Stimulated activated CD8-positive, alpha-beta memory T cell treated with anti-CD3 and anti-CD28 coated beads, Interleukin-4, amount 100 ng/mL, for 1 hour (primary cell): Measurements from ENCODE around the gene PLK3.
A peak's percentile ranks its signal among the peaks of the same experiment; 100 is the strongest.
"Not testable (repeated sequence)": the region's sequence is repeated elsewhere in the genome, so short reads cannot be mapped to it uniquely, and the experiment has no call there.

Source experiments
- DNase-seq, 2 donors: peaks; one replicate each; pipeline ENCODE4 v3.0.0-alpha.2; 2020; ENCODE audit warnings: low read depth in 2 of 2, low spot score in 1 of 2

PLK3 gene

DNA sequence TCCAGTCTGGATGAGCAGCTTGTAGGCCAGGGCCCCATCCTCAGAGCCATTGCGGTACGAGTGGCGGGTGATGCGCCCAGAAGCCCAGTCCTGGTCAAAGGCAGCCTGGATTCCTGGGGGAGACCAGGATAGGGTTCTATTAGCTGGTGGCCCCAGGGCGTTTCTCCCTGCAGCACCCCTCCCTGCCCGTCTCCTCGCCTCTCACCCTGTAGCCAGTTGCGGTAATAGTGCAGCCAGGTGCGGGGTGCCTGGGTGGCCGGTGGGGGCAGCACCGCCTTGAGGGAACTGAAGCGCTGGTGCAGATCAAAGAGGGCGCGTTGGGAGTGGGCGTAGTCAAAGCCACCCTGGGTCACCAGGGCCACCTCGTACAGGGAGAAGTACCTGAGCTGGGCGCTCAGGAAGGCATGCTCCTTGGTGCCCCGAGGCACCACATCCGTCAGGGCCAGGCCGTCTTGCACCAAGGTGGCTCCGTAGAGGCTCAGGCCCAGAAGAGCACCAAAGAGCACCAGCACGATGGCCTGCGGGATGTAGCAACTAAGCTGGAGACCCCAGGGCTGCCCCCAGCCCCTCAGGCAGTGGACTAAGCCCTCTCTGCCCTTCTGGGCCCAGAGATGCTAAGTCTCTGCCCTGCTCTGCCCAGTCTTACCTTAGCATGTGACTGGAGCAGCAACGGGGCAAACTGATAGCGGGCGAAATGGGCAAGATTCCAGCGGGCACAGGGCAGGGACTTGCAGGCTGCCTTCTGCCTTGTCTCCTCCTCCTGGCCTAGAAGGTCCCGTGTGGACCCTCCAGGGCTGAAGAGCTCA lies 27.2 kb downstream of the PLK3 start:
- no peak for DNase-seq

DNA sequence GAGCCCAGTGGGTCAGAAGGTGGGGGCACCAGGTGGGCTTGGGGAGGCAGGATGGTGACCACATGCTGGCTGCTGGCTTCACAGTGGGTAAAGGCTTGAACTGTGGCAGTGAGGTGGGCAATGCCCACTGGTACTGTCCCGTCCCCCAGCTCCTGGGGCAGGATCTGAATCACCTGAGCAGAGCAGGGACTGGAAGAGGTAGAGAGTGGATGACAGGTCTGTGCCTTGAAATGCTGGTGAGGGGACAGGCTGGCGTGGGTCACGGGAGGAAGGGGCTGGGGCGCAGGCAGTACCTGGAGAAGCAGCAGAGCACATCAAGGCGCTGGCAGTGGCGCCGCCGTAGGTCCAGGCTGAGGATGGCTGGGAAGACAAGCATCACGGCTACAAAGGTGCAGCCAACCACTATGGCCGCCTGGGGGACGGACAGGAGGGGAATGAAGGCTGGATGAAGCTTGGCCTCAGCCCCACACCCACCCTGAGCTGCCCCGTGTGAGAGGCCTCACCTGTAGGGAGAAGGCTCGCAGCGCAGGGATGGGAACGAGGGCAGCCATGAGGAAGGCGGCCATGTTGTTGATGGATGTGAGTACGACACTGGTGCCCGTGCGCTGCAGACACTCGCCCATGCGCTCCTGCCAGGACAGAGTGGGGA lies 27.9 kb downstream of the PLK3 start:
- no peak for DNase-seq

GRCh38 chr1:44828841-44829440 lies 28.8 kb downstream of the PLK3 start:
- DNase-seq, result no peak

GRCh38 chr1:44829506-44830384 lies 29.6 kb downstream of the PLK3 start:
- DNase-seq, result no peak

GRCh38 chr1:44830900-44831304 lies 30.7 kb downstream of the PLK3 start:
- no peak for DNase-seq

- no peak for DNase-seq
These were observed 31.3 kb downstream of the PLK3 start for GRCh38 chr1:44831516-44831915.

GRCh38 chr1:44832056-44832705 lies 32.0 kb downstream of the PLK3 start:
- no peak for DNase-seq

DNA sequence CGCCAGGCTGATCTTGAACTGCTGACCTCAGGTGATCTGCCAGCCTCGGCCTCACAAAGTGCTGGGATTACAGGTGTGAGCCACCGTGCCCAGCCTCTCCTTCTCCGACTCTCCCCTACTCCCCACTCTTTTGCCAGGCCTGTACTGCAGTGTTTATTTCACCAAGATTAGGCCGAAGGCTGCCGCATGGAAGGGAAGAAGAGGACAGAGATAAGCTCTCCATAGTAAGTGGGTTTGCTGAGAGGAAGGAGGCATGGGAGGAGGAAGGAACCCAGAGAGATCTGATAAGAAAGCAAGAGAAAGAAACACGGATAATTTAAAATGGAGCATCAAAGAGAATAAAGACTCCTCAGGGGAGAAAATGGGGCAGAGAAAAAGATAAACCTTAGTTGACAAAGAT lies 34.2 kb downstream of the PLK3 start:
- DNase-seq, result no peak

GRCh38 chr1:44835738-44836675 lies 35.8 kb downstream of the PLK3 start:
- DNase-seq, result peak; percentile 71 to 77

GRCh38 chr1:44838294-44838693 lies 38.1 kb downstream of the PLK3 start:
- not testable (repeated sequence) for DNase-seq

DNA sequence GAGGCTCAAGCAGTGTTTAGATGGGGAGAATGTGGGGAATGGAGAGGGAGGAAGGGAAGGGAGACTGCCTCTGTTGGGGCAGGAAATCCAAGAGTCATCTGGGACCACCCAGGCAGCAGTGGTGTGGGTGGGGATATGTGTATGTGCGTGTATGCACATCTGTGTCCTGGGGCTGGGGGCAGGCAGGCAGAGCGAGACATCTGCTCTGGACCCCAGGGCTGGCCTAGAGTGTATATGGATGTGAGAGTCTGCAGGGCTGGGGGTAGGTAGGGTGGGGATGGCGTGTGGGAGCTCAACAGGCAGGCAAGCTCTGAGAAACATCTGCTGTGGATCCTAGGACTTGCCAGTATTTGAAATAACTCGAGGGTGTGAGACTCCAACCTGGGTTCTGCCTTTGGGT lies 39.4 kb downstream of the PLK3 start:
- DNase-seq, result no peak

DNA sequence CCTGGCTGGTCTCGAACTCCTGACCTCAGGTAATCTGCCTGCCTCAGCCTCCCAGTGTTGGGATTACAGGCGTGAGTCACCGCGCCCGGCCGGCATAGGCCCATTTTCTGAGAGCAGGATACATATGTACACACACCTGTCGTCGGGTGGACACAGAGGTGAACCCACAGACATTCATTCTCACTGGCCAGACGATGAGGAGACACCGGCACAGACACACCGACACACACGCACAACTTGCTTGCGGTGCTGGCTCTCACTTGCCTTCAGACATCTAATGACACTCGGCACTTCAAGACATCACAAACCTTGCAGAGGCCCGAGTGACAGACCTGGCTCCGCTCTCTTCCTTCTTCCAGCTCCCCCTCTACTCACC lies 42.3 kb downstream of the PLK3 start:
- no peak for DNase-seq

DNA sequence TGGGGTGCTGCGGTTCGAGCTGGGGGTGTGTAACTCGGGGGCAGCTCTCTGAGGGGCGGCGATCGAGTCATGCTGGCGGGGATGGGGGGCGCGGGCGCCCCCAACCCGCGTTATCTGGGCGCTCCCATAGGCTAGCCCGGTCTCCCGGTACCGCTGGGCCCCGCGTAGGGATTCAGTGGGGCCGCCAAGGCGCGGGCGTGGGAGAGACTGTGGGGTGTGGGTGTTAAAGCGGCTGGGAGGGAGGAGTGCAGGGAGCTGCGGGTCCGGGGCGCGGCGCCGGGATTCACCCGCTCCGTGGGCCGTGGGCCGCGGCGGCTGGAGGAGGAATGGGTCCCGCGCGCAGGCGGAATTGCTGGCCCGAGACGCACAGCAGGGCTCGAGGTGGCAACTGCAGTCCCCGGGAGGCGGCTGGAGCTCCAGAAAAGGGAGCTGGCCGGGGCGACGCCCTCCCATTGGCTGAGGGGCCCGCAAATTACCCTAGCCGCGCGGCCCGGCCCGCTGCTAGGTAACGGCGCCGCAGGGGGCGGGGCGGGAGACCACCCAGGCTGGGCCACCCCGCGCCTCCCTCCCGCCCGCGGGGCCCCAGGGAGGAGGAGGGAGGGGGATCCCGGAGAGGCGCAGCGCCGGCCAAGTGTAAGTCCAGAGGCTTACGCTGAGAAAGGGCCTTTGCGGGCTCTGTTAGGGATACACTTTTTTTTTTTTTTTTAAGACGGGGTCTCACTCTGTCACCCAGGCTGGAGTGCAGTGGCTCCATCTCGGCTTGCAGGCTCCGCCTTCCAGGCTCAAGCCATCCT lies 42.9 kb downstream of the PLK3 start, which contains the start of gene PTCH2:
Gene PTCH2 (minus strand): TSS at position 392 of the 794 bp plus-strand sequence. CDS start 321 bp downstream, at position 71.
- DNase-seq, result peak in 1 of 2 donors; percentile 6

DNA sequence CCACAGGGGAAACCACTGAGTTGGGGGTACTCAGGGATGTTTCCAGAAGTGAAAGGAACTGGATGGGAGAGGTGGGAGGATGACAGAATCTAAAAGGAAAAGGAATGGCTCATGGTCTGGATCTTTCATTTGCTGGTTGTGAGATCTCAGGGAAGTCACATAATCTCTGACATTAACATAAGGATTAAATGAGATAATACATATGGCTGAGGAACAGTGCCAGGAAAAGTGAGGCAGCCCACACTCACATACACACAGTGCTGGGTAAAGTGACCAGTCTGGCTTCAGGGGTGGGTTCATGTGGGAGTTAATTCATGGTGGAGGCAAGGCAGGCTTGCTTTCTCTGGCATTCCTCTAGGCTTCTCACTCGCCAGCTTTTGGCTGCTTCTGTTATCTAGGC lies 46.8 kb downstream of the PLK3 start:
- DNase-seq, result no peak

- no peak for DNase-seq
These were observed 47.7 kb downstream of the PLK3 start for GRCh38 chr1:44847845-44848244.

GRCh38 chr1:44848456-44849181 lies 48.4 kb downstream of the PLK3 start:
- DNase-seq, result no peak

DNA sequence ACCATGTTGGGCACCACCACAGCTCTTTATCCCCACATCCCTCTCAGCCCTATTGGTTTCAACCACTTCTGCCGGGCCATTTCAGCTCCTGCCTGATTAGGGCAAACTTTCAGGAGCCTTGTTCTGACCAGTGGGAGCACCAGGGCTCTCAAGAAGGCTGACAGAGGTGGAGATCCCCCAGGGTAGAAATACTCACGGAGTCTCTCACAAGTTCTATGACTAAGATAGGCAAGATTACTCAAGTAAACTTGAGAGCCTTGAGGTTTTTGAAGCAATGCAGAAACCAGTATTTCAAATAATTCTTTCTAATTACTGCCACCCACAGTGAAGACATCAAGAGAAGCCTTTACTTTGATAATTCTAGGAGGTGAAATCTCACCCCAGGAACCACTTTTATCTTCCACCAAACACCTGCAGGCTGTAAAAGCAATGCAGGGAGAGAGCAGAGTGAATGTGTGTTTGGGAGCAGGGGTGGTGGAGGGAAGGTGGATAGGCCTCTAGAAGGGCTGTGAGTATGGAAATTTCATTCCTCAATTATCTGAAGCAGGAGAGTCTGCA lies 49.5 kb downstream of the PLK3 start:
- DNase-seq, result no peak

DNA sequence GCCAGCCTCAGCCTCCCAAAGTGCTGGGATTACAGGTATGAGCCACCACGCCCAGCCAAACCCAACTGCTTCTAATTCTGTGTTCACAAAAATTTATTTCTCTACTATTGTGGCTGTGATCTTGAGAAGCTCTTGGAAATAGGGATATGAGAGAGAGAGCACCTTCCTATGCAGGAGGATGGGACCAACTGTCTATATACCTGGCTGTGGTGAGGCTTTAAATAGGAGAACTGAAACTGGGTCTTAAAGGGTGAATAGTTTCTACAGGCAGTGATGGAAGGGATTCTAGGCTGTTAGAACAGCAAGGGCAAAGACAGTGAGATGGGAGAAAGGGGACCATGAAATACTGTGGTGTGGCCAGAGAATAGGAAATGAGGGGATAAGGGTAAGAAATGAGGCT lies 51.1 kb downstream of the PLK3 start:
- DNase-seq, result no peak
